Measurements from ENCODE around the gene TICAM2. TPM values are rescaled to one million over a fixed set of nuclear protein-coding genes. Genes with fewer than 3 reads are reported as not detected.

TICAM2 gene
- total RNA-seq, 1 donor from 2014 or later, result 2.3 TPM

DNA sequence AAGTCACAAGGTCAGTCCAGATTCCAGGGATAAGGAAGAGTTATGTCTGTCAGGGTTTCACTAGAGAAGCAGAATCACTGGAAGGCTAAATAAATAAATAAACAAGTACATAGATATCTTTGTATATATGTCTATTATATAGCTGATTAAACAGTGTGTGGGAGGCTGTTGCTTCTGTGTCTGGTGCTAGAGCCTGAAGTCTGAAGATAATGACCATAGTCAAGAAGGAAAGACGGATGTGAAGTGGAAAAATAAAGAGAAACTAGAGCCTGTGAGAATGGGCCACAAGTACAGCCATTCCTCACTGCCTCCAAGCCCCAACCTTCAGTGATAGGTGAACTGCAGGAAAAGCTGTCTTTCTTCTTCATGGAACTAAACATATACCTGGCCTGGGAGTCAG, 27.6 kb upstream of the TICAM2 start:
- no peaks in the 10 kb centered on the region for H3K36me3 ChIP-seq
- TF ChIP-seq, protein P1, sequence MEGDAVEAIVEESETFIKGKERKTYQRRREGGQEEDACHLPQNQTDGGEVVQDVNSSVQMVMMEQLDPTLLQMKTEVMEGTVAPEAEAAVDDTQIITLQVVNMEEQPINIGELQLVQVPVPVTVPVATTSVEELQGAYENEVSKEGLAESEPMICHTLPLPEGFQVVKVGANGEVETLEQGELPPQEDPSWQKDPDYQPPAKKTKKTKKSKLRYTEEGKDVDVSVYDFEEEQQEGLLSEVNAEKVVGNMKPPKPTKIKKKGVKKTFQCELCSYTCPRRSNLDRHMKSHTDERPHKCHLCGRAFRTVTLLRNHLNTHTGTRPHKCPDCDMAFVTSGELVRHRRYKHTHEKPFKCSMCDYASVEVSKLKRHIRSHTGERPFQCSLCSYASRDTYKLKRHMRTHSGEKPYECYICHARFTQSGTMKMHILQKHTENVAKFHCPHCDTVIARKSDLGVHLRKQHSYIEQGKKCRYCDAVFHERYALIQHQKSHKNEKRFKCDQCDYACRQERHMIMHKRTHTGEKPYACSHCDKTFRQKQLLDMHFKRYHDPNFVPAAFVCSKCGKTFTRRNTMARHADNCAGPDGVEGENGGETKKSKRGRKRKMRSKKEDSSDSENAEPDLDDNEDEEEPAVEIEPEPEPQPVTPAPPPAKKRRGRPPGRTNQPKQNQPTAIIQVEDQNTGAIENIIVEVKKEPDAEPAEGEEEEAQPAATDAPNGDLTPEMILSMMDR (IDR thresholded peaks at IDR 0.05; ENCODE audit: borderline replicate concordance), result no peak
- no peak for DNase-seq
- peaks cover 25% of the 10 kb centered on the region for H3K4me1 ChIP-seq
- H3K27me3 ChIP-seq (ENCODE audit: low read depth), result no peaks in the 10 kb centered on the region
- H3K9me3 ChIP-seq (replicated peaks), result no peaks in the 10 kb centered on the region
- no peak overlapping the region for H3K4me3 ChIP-seq
- no peak overlapping the region for H3K27ac ChIP-seq (replicated peaks)
- intact Hi-C loops (cut with micrococcal nuclease), result no loop called here

- no peak overlapping the region for H3K27ac ChIP-seq (replicated peaks)
- DNase-seq, result no peak
- no peak overlapping the region for H3K4me3 ChIP-seq
- H3K4me1 ChIP-seq, result peaks cover 43% of the 10 kb centered on the region
- H3K36me3 ChIP-seq, result no peaks in the 10 kb centered on the region
- intact Hi-C loops (cut with micrococcal nuclease), result no loop called here
- H3K9me3 ChIP-seq (replicated peaks), result no peaks in the 10 kb centered on the region
- TF ChIP-seq, protein P1 (IDR thresholded peaks at IDR 0.05; ENCODE audit: borderline replicate concordance), result no peak
- no peaks in the 10 kb centered on the region for H3K27me3 ChIP-seq (ENCODE audit: low read depth)
Observed at GRCh38 chr5:115627295-115627865, 25.1 kb upstream of the TICAM2 start.

DNA sequence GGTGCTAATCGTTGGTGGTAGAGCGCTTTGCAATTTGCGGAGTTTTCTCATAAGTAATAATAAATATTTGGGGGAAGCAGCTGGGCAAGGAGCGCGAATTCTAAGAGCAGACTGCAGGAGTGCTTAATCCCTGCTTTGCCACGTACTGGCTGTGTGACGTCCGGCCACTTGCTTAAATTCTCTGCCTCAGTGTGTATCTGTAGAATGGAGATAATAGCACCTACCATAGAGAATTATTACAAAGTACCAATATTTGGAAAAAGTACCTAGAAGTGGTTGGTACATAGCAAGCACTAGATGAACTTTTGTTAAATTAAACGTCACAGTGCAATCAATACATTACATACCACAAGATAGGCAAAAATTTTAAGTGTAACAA, 24.2 kb upstream of the TICAM2 start:
- peak overlapping the region; percentile 97 for H3K27ac ChIP-seq (replicated peaks)
- peaks cover 53% of the 10 kb centered on the region for H3K4me1 ChIP-seq
- intact Hi-C loops (cut with micrococcal nuclease), result no loop called here

DNA sequence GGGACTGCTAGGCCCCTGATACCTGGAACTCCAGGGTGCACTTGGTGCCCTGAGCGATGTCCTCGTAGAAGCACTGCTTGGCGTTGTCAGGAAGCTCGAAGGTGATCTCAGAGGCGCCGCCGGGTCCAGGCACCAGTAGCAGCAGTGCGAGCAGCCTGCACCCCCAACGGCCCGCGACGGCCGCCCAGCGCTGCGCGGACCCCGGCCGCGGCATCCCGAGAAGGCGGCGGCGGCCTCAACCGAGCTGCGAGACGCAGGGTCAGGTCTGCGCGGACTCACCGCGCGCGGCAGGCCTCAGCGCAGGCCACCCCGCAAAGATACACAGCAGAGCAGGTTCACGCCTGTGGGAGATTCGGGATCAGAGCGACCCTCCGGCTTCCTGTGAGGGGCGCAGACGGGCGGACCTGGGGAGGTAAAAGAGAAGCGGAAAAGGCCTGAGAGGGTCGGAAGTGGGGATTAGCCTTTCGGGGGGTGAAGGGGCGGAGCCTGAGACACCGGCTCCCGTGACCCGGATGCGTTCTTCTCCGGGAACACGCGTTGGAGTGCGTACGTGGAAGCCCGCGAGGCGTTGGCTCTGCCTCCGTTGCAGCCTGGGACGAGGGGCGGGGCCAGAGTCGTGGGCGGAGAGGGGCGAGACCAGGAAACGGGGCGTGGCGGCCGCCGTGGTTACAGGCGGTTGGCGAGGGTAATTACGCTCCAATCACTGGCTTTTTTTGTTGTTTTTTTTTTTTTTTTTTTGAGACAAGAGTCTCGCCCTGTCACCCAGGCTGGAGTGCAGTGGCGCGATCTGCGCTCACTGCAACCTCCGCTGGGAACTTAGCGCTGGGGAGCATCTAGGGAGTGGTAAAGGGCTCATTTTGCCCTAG, 23.5 kb upstream of the TICAM2 start, which contains the start of gene TMED7:
Gene TMED7, minus strand, starts transcription at position 458 of the 866 bp plus-strand sequence. Its CDS starts 244 bp downstream, at position 214.
- Histone ChIP-seq H3K27ac (replicated peaks) (peak within 1 kb of the TSS; percentile 97), H3K36me3 (no peaks in the 10 kb centered on the region), H3K27me3 (ENCODE audit: low read depth) (no peaks in the 10 kb centered on the region), H3K4me3 (peak within 1 kb of the TSS; percentile 97), H3K9me3 (replicated peaks) (no peaks in the 10 kb centered on the region), H3K4me1 (peaks cover 58% of the 10 kb centered on the region)
- DNase-seq, result peak; percentile 100
- TF ChIP-seq, protein P1 (IDR thresholded peaks at IDR 0.05; ENCODE audit: borderline replicate concordance), result peak; percentile 39
- intact Hi-C loops (cut with micrococcal nuclease), result no loop called here

More for the DNA sequence above, 24.2 kb upstream of the TICAM2 start:
- TF ChIP-seq, protein P1 (IDR thresholded peaks at IDR 0.05; ENCODE audit: borderline replicate concordance), result no peak
- Histone ChIP-seq H3K27me3 (ENCODE audit: low read depth) (no peaks in the 10 kb centered on the region), H3K4me3 (peak overlapping the region; percentile 97), H3K36me3 (no peaks in the 10 kb centered on the region), H3K9me3 (replicated peaks) (no peaks in the 10 kb centered on the region)
- DNase-seq, result no peak

DNA sequence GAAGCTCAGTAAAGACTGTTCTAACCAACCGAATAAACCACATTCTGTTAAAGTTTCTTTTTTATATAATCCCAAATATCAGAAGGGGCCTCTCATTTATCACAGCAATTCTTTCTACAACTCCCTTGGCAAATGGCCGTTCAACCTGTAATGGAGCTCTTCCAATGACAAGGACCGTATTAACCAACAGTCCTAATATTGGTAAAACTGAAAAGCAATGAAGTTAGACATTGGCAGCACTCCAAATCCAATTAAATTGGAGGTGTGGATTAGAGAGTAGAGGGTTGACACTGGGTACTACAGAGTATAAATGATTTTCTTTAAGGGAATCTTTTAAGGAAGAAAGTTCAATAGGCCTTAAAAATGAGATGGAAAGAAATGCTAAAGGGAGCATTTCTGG, 22.7 kb upstream of the TICAM2 start:
- DNase-seq, result no peak
- Histone ChIP-seq H3K4me3 (peak overlapping the region; percentile 97), H3K9me3 (replicated peaks) (no peaks in the 10 kb centered on the region), H3K36me3 (peaks cover 4% of the 10 kb centered on the region), H3K4me1 (peaks cover 58% of the 10 kb centered on the region), H3K27ac (replicated peaks) (peak overlapping the region; percentile 97), H3K27me3 (ENCODE audit: low read depth) (no peaks in the 10 kb centered on the region)
- intact Hi-C loops (cut with micrococcal nuclease), result no loop called here
- TF ChIP-seq, protein P1 (IDR thresholded peaks at IDR 0.05; ENCODE audit: borderline replicate concordance), result no peak

Measured in left ventricle myocardium inferior (tissue), 1 donor.